ENCODE data around the gene FSCN2. TPM values are rescaled to one million over a fixed set of nuclear protein-coding genes. Genes with fewer than 3 reads are reported as not detected.

Gene FSCN2
- total and polyA plus RNA-seq, 2 experiments from 2014 or later = 0.13 to 1.6 TPM

- TF ChIP-seq ETS1 (IDR thresholded peaks at IDR 0.05) (no peak), ZNF331 (CRISPR knock-in tag; IDR thresholded peaks at IDR 0.05; ENCODE audit: low read depth) (no peak), CREB1 (CRISPR knock-in tag; IDR thresholded peaks at IDR 0.05; ENCODE audit: low read depth) (no peak), POLR2AphosphoS5 (IDR thresholded peaks at IDR 0.05; ENCODE audit: low read depth) (no peak), STAT1 (IDR thresholded peaks at IDR 0.05; ENCODE audit: unreplicated experiment) (no peak), REST (IDR thresholded peaks at IDR 0.05; ENCODE audit: unreplicated experiment) (no peak)
Observed at GRCh38 chr17:81537856-81538555, 9.8 kb downstream of the FSCN2 start (continued).

- Histone ChIP-seq H4K20me1 (replicated peaks; ENCODE audit: insufficient read depth) (no peaks in the 10 kb centered on the region), H3K27me3 (ENCODE audit: insufficient read depth) (peaks cover 13% of the 10 kb centered on the region), H3K79me2 (replicated peaks; ENCODE audit: insufficient read depth) (no peaks in the 10 kb centered on the region), H3K4me1 (ENCODE audit: insufficient read depth) (no peaks in the 10 kb centered on the region), H3K4me3 (no peak overlapping the region), H3K27ac (ENCODE audit: low read depth) (no peak overlapping the region), H3F3A (replicated peaks; ENCODE audit: low read depth) (no peaks in the 10 kb centered on the region), H2AFZ (no peak overlapping the region), H3K9me2 (ENCODE audit: insufficient read depth) (no peaks in the 10 kb centered on the region), H3K36me3 (ENCODE audit: insufficient read depth) (no peaks in the 10 kb centered on the region), H3K4me2 (no peak overlapping the region)
- Mint-ChIP-seq H3K27me3 (ENCODE audit: insufficient read depth, low read depth, poor library complexity) (peaks cover 19% of the 10 kb centered on the region), H3K27ac (no peak overlapping the region), H3K4me1 (peaks cover 7% of the 10 kb centered on the region), H3K9me3 (no peaks in the 10 kb centered on the region; the same call in 2 of the 3 replicates), H3K4me3 (no peak overlapping the region), H3K36me3 (ENCODE audit: low read depth) (peaks cover 6% of the 10 kb centered on the region; the same call in 1 of the 3 replicates)
- ATAC-seq (no peak), DNase-seq (ENCODE audit: low spot score) (no peak)
- no peak for TF ChIP-seq ZNF462 (CRISPR knock-in tag; IDR thresholded peaks at IDR 0.05)
- no peak for TF ChIP-seq JUNB (IDR thresholded peaks at IDR 0.05; ENCODE audit: unreplicated experiment)
- TF ChIP-seq CREB1 (CRISPR knock-in tag; IDR thresholded peaks at IDR 0.05; ENCODE audit: low read depth) = no peak
- TF ChIP-seq CTCF (conservative IDR thresholded peaks at IDR 0.05; ENCODE audit: low read depth in 2 of 2) = no peak
- TF ChIP-seq ZNF331 (CRISPR knock-in tag; IDR thresholded peaks at IDR 0.05; ENCODE audit: low read depth) = no peak
- no peak for TF ChIP-seq NANOG (IDR thresholded peaks at IDR 0.05; ENCODE audit: borderline replicate concordance)
Observed at GRCh38 chr17:81538651-81539570, 10.7 kb downstream of the FSCN2 start.
